C4-2B (cell line): ENCODE data around the gene MPEG1.

Experiments
- H3K27ac ChIP-seq: fragments of 450-650 bp; 2 replicates; pipeline ENCODE4 v1.5.1; 2017
- ZFX ChIP-seq: fragments of 450-650 bp; IDR thresholded peaks from 2 replicates; pipeline ENCODE4 v1.6.1; 2017
- TF ChIP-seq, protein P1 (sequence below): fragments of 450-650 bp; conservative IDR thresholded peaks from 2 replicates; pipeline ENCODE4 v1.5.1; 2017; ENCODE audit warnings: mild to moderate bottlenecking

The MPEG1 gene, protein sequence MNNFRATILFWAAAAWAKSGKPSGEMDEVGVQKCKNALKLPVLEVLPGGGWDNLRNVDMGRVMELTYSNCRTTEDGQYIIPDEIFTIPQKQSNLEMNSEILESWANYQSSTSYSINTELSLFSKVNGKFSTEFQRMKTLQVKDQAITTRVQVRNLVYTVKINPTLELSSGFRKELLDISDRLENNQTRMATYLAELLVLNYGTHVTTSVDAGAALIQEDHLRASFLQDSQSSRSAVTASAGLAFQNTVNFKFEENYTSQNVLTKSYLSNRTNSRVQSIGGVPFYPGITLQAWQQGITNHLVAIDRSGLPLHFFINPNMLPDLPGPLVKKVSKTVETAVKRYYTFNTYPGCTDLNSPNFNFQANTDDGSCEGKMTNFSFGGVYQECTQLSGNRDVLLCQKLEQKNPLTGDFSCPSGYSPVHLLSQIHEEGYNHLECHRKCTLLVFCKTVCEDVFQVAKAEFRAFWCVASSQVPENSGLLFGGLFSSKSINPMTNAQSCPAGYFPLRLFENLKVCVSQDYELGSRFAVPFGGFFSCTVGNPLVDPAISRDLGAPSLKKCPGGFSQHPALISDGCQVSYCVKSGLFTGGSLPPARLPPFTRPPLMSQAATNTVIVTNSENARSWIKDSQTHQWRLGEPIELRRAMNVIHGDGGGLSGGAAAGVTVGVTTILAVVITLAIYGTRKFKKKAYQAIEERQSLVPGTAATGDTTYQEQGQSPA

GRCh38 chr11:59212744-59213631 is at the start of gene MPEG1:
Gene MPEG1 (minus strand): TSS chr11:59212927. CDS start chr11:59212865, 62 bp downstream.
- no peak for TF ChIP-seq ZFX
- TF ChIP-seq, protein P1, sequence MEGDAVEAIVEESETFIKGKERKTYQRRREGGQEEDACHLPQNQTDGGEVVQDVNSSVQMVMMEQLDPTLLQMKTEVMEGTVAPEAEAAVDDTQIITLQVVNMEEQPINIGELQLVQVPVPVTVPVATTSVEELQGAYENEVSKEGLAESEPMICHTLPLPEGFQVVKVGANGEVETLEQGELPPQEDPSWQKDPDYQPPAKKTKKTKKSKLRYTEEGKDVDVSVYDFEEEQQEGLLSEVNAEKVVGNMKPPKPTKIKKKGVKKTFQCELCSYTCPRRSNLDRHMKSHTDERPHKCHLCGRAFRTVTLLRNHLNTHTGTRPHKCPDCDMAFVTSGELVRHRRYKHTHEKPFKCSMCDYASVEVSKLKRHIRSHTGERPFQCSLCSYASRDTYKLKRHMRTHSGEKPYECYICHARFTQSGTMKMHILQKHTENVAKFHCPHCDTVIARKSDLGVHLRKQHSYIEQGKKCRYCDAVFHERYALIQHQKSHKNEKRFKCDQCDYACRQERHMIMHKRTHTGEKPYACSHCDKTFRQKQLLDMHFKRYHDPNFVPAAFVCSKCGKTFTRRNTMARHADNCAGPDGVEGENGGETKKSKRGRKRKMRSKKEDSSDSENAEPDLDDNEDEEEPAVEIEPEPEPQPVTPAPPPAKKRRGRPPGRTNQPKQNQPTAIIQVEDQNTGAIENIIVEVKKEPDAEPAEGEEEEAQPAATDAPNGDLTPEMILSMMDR: no peak
- H3K27ac ChIP-seq: no peak within 1 kb of the TSS

DNA sequence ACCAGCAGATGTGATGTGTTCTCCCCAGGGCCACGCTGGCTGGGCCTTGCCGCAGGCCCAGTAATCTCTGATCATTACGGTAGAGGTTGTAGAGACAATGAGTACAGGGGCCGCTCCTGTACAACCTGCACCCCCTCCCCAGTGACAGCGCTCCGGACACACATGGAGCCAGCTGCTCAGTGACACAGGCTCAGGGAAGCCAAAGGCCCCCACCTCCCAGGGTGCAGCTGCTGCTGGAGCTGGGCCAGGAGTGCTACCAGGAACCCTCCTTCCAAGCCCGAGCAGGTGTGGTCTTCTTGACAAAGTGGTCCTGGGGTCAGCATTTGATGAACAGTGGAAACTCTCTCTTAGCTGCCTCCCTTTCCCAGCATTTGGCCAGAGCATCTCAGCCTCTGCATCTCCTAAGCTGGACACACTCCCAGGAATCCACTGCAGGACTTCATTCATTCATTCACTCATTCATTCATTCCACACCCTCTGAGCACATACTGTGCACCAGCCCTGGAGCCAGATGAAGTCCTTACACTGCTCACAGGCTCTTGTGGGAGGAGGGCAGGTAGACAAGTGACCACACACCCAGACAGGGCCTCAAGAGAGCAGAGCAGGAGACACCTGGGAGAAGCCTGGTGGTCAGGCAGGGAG is 49.6 kb upstream of the MPEG1 start:
- TF ChIP-seq ZFX: no peak
- TF ChIP-seq, protein P1: no peak
- no peak overlapping the region for H3K27ac ChIP-seq

DNA sequence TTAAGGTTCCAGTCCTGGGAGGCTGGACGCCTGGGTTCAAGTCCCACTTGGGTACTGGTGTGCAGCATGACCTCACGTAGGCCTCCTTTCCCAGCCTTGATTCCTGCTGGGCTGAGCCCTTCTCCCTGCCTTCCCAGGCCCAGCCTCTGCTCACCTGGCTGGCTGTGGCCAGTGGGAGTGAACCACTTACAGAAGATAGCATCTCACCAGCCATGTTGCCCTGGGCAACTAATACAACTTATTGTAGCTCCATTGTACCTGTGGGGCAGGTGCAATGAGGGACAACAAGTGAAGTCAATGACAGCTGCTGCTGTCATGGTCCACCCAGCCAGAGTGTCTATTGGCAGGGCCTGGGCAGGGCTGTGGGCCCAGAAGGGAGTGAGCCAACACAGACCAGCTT is 48.4 kb upstream of the MPEG1 start:
- TF ChIP-seq, protein P1: no peak
- no peak for TF ChIP-seq ZFX

DNA sequence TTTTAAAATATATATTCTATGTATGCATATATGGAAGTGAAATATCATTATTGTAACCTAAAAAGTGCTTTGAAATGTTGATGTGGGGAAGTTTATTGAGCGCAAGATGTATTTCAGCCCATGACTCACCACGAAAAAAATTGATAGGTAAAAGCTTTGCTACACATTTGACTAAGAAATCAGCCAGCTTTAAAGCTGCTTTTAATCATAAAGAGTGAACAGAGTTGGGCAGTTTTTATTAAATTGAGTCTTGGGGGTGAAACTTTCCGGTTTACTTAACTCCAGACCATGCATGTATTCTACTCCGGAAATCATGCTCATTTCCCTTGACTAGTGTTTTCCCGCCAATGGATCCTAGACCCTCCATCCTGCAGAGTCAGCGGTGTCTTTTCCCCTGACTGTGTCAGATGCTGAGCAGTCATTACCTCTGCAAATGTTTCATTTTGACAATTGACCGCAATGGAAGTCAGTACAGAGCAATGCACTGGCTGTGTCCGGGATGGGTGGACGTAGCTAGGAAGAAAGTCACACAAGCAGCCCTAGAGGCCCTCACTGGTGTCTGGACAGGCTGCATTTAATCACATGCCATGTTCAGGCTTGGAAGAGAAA is 47.2 kb upstream of the MPEG1 start:
- H3K27ac ChIP-seq: no peak overlapping the region
- no peak for TF ChIP-seq ZFX
- TF ChIP-seq, protein P1: no peak

More for the DNA sequence above, 48.4 kb upstream of the MPEG1 start:
- H3K27ac ChIP-seq: no peak overlapping the region

- TF ChIP-seq, protein P1: no peak
- no peak for TF ChIP-seq ZFX
Measured at GRCh38 chr11:59259047-59259446, 46.3 kb upstream of the MPEG1 start.

DNA sequence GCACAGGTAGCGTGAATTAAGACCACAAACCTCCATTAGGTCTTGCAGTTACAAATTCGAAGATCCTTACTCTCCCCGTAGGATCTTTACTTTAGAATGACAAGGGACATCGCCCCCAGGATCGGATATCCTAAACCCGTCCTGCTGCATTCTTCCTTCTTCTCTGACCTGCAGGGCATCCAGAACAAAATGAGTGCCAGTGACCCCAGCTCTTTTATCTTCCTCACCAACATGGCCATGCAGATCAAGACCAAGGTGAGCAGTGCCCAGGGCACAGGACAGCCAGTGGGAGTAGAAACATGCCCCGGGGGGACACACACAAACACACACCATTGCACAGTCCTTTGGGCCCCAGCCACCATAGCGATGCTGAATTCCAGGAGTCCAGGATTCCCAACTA is 42.6 kb upstream of the MPEG1 start:
- no peak overlapping the region for H3K27ac ChIP-seq
- TF ChIP-seq ZFX: no peak
- TF ChIP-seq, protein P1: no peak

More at GRCh38 chr11:59259047-59259446, 46.3 kb upstream of the MPEG1 start:
- no peak overlapping the region for H3K27ac ChIP-seq
